B cell (primary cell): ENCODE data around the gene SYMPK. TPM values are rescaled to one million over a fixed set of nuclear protein-coding genes. Genes with fewer than 3 reads are reported as not detected.

ENCODE experiments used
- ATAC-seq: fragments of 200-7000 bp; cut with Tn5 transposase; one replicate; pipeline ENCODE4 v1.10.0; 2021; ENCODE audit warnings: low read depth, mild to moderate bottlenecking, moderate number of reproducible peaks, moderate library complexity
- CTCF ChIA-PET: fragments of 350-600 bp; sonication (Branson Sonifier 250); formaldehyde crosslinking; loops from one replicate; lab custom pipeline; 2021; ENCODE audit warnings: antibody characterized with exemption, inconsistent platforms; lab: Charles Lee
- POLR2A ChIA-PET: fragments of 350-600 bp; sonication (Branson Sonifier 250); formaldehyde crosslinking; loops from one replicate; lab custom pipeline; 2021; ENCODE audit warnings: antibody characterized with exemption; lab: Charles Lee
- DNase-seq: peaks from one replicate; pipeline ENCODE4 v3.0.0; 2013
- H2AFZ ChIP-seq: 2 replicates; pipeline ENCODE4 v1.6.1; 2012; ENCODE audit warnings: mild to moderate bottlenecking, low read depth, low read length; ENCODE audit not compliant: insufficient read depth, poor library complexity, severe bottlenecking
- H3K27ac ChIP-seq, 2 donors: 1 replicate in 1 of 2; 2 replicates in 1 of 2; pipeline ENCODE4 v1.5.1; 2012 to 2013; ENCODE audit warnings: low read length in 2 of 2, mild to moderate bottlenecking in 2 of 2, moderate library complexity in 1 of 2
- H3K27me3 ChIP-seq, 4 experiments: fragments of 200-600 bp in 1 of 4; sonication (generic) in 1 of 4; replicated peaks in 1 of 4; 1 replicate in 2 of 4; 2 replicates in 2 of 4; pipeline versions ENCODE4 v1.6.1 to v1.7.0; 2013 to 2016; ENCODE audit warnings: low read length in 3 of 4, mild to moderate bottlenecking in 2 of 4, mixed read lengths in 1 of 4, moderate library complexity in 1 of 4; ENCODE audit not compliant: insufficient read depth in 4 of 4, control insufficient read depth in 3 of 4; ENCODE audit errors: control extremely low read depth in 1 of 4
- H3K36me3 ChIP-seq, 2 experiments: replicated peaks in 1 of 2; 1 replicate in 1 of 2; 2 replicates in 1 of 2; pipeline versions ENCODE4 v1.6.1 to v1.7.1; 2013; ENCODE audit warnings: low read length in 1 of 2; ENCODE audit not compliant: insufficient read depth in 2 of 2, control insufficient read depth in 1 of 2; ENCODE audit errors: control extremely low read depth in 1 of 2, extremely low read depth in 1 of 2
- H3K4me1 ChIP-seq, 2 donors: fragments of 200-600 bp in 1 of 2; sonication (generic) in 1 of 2; 1 replicate in 1 of 2; 2 replicates in 1 of 2; pipeline versions ENCODE4 v1.5.1 to v1.6.1; 2013 to 2017; ENCODE audit warnings: low read length in 2 of 2; ENCODE audit not compliant: control insufficient read depth in 2 of 2, insufficient read depth in 2 of 2
- H3K4me2 ChIP-seq: replicated peaks from 2 replicates; pipeline ENCODE3; 2012; ENCODE audit warnings: mild to moderate bottlenecking, low read depth, low read length; ENCODE audit not compliant: poor library complexity, severe bottlenecking
- H3K4me3 ChIP-seq, 5 experiments: fragments of 200-600 bp in 1 of 5; sonication (generic) in 1 of 5; 1 replicate in 3 of 5; 2 replicates in 2 of 5; pipeline versions ENCODE4 v1.5.1 to v1.7.0; 2011 to 2016; ENCODE audit warnings: low read length in 4 of 5, mild to moderate bottlenecking in 4 of 5, low read depth in 2 of 5, control low read depth in 1 of 5, moderate library complexity in 1 of 5; ENCODE audit not compliant: insufficient read depth in 1 of 5; ENCODE audit errors: control extremely low read depth in 1 of 5, extremely low read depth in 1 of 5
- H3K79me2 ChIP-seq: fragments of 200-600 bp; sonication (generic); one replicate; pipeline ENCODE4 v1.6.0; 2016; ENCODE audit warnings: low read length; ENCODE audit not compliant: control insufficient read depth, insufficient read depth
- H3K9ac ChIP-seq: fragments of 200-600 bp; sonication (generic); 2 replicates; pipeline ENCODE4 v1.6.1; 2017; ENCODE audit warnings: mild to moderate bottlenecking, low read length, moderate library complexity
- H3K9me3 ChIP-seq, 3 donors: one replicate each; pipeline versions ENCODE4 v1.6.1 to v1.7.1; 2013; ENCODE audit warnings: low read length in 2 of 3; ENCODE audit not compliant: control insufficient read depth in 2 of 3, insufficient read depth in 1 of 3; ENCODE audit errors: control extremely low read depth in 1 of 3
- H4K20me1 ChIP-seq: 2 replicates; pipeline ENCODE4 v1.6.0; 2012; ENCODE audit warnings: mild to moderate bottlenecking, low read length; ENCODE audit not compliant: insufficient read depth, control insufficient read depth, poor library complexity, severe bottlenecking
- H3K27ac Mint-ChIP-seq: one replicate; pipeline ENCODE4 v1.8.0; 2021; ENCODE audit warnings: mixed read lengths
- H3K27me3 Mint-ChIP-seq: one replicate; pipeline ENCODE4 v1.8.0; 2021; ENCODE audit warnings: mixed read lengths
- H3K4me1 Mint-ChIP-seq: one replicate; pipeline ENCODE4 v1.8.0; 2021; ENCODE audit warnings: mixed read lengths
- H3K4me3 Mint-ChIP-seq: one replicate; pipeline ENCODE4 v1.8.0; 2021; ENCODE audit warnings: mixed read lengths
- H3K9me3 Mint-ChIP-seq: one replicate; pipeline ENCODE4 v1.8.0; 2022; ENCODE audit warnings: mixed read lengths; ENCODE audit not compliant: insufficient read depth
- EZH2 ChIP-seq: IDR thresholded peaks from 2 replicates; pipeline ENCODE4 v1.6.1; 2012; ENCODE audit warnings: borderline replicate concordance, low read depth, mild to moderate bottlenecking, moderate library complexity, low read length; ENCODE audit not compliant: insufficient read depth, poor library complexity, severe bottlenecking
- WGBS: methylation state at CpG from one replicate; pipeline ENCODE4 v1.1.5; 2013; ENCODE audit warnings: missing lambda C conversion rate; ENCODE audit not compliant: insufficient coverage; 5-methylcytosine and 5-hydroxymethylcytosine counted together
- intact Hi-C: fragments of 100-400 bp; cut with micrococcal nuclease; formaldehyde crosslinking; loops from one replicate; pipeline ENCODE4 v1.10.0; 2022
- polyA plus RNA-seq: library from polyadenylated mRNA; depleted of rRNA; stranded (reverse); fragments of >200 nt; gene quantifications from 2 replicates; pipeline ENCODE4 v1.2.3, GENCODE V29; 2012
- total RNA-seq, 2 donors: library from RNA; stranded (reverse); fragments of 120-200 nt in 1 of 2; gene quantifications; 1 replicate in 1 of 2; 2 replicates in 1 of 2; pipeline versions ENCODE4 v1.2.3 to v1.2.4, GENCODE V29; 2013 to 2022
- TF ChIP-seq, protein P1 (sequence below): fragments of 200-600 bp; IDR thresholded peaks from one replicate; pipeline ENCODE4 v1.8.0; 2022; ENCODE audit warnings: antibody characterized with exemption, mild to moderate bottlenecking

Gene SYMPK
- total and polyA plus RNA-seq, 2 donors (not counting 1 experiment from before 2014, with no cell fraction given), result 119 to 138 TPM

- no peaks in the 10 kb centered on the region for H3K27me3 Mint-ChIP-seq
- Histone ChIP-seq H3K9ac (no peak overlapping the region), H3K27me3 (peaks cover 0 to 3% (median 1%) of the 10 kb centered on the region in 4 experiments), H2AFZ (no peak overlapping the region), H3K36me3 (peaks cover 0 to 11% of the 10 kb centered on the region in 2 experiments), H3K4me2 (no peak overlapping the region), H3K79me2 (no peaks in the 10 kb centered on the region), H3K9me3 (no peaks in the 10 kb centered on the region), H4K20me1 (peaks cover 9% of the 10 kb centered on the region), H3K4me1 (peaks cover 7 to 28% of the 10 kb centered on the region in 2 donors), H3K27ac (no peak overlapping the region), H3K4me3 (no peak overlapping the region)
- H3K4me1 Mint-ChIP-seq, result peaks cover 29% of the 10 kb centered on the region
- H3K27ac Mint-ChIP-seq, result no peak overlapping the region
- ATAC-seq (no peak), DNase-seq (no peak)
- WGBS, result 100% methylated on average over 2 of the region's 3 CpGs
- no peak overlapping the region for H3K4me3 Mint-ChIP-seq
- intact Hi-C loops, result no loop called here
- TF ChIP-seq, protein P1, sequence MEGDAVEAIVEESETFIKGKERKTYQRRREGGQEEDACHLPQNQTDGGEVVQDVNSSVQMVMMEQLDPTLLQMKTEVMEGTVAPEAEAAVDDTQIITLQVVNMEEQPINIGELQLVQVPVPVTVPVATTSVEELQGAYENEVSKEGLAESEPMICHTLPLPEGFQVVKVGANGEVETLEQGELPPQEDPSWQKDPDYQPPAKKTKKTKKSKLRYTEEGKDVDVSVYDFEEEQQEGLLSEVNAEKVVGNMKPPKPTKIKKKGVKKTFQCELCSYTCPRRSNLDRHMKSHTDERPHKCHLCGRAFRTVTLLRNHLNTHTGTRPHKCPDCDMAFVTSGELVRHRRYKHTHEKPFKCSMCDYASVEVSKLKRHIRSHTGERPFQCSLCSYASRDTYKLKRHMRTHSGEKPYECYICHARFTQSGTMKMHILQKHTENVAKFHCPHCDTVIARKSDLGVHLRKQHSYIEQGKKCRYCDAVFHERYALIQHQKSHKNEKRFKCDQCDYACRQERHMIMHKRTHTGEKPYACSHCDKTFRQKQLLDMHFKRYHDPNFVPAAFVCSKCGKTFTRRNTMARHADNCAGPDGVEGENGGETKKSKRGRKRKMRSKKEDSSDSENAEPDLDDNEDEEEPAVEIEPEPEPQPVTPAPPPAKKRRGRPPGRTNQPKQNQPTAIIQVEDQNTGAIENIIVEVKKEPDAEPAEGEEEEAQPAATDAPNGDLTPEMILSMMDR, result no peak
- TF ChIP-seq EZH2, result no peak
- CTCF ChIA-PET, result interaction anchor here (1.0 to 8.3 kb wide), 2 partner anchors 27 to 110 kb away, joined by 3 to 302 read pairs; no protein-coding TSS in a partner anchor
- POLR2A ChIA-PET, result interaction anchor here (0.6 kb wide), 1 partner anchor 35 kb away, joined by 5 read pairs; no protein-coding TSS in a partner anchor
- no peaks in the 10 kb centered on the region for H3K9me3 Mint-ChIP-seq
These were observed 90.0 kb downstream of the SYMPK start for GRCh38 chr19:45772912-45773311.

DNA sequence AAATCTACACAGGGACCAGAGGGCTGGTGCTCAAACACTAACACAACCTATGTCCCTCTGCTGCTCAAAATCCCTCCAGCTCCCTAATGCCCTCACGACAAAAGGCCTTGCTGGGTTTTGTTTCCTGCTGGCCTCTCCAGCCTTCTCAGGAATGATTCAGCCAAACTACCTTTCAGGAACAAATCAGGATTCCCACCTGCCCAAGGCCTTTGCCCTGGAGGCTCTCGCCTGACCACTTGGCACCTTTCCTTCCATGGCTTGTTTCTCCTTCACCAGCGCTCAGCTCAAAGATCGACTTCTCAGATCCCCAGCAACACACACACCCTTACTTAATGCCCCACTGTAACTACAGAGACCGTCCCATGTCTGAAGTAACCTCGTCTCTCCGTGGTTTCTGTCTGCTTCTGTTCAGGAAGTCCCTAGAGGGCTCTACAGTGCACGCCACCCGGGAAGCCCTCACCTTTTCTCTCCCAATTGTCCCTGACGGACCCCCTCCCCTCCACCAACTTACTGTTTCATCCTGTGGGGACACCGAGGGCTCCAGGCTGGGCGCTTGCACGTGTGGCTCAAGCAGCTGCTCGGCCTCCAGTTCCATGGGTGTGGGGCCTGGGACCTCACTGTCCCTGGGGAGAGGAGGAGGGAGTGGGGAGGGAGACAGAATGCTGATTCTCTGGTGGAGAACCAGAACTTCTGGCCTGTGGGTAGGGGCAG lies 90.7 kb downstream of the SYMPK start:
- Histone ChIP-seq H3K4me2 (no peak overlapping the region), H3K9me3 (no peaks in the 10 kb centered on the region), H3K27ac (no peak overlapping the region), H2AFZ (no peak overlapping the region), H3K36me3 (peaks cover 0 to 5% of the 10 kb centered on the region in 2 experiments), H4K20me1 (peaks cover 3% of the 10 kb centered on the region), H3K4me3 (no peak overlapping the region), H3K27me3 (peaks cover 0 to 9% (median 4%) of the 10 kb centered on the region in 4 experiments), H3K9ac (no peak overlapping the region), H3K79me2 (no peaks in the 10 kb centered on the region), H3K4me1 (peaks cover 12 to 32% of the 10 kb centered on the region in 2 donors)
- no peak for DNase-seq
- WGBS, result 58% methylated on average over 12 of the region's 14 CpGs
- H3K4me3 Mint-ChIP-seq, result peak overlapping the region; percentile 14
- CTCF ChIA-PET, result interaction anchor here (0.6 to 8.3 kb wide), 3 partner anchors 21 to 110 kb away, joined by 3 to 302 read pairs (median 3); partner anchors contain the start of gene DMWD
- TF ChIP-seq, protein P1, result no peak
- no peak for TF ChIP-seq EZH2
- no peaks in the 10 kb centered on the region for H3K9me3 Mint-ChIP-seq
- no peaks in the 10 kb centered on the region for H3K27me3 Mint-ChIP-seq
- intact Hi-C loops, result no loop called here
- H3K27ac Mint-ChIP-seq, result peak overlapping the region; percentile 28
- H3K4me1 Mint-ChIP-seq, result peaks cover 29% of the 10 kb centered on the region
- ATAC-seq, result no peak
- POLR2A ChIA-PET, result no interaction called here
